ENCODE measurements around the gene DSCAML1. TPM values are rescaled to one million over a fixed set of nuclear protein-coding genes. Genes with fewer than 3 reads are reported as not detected.

DSCAML1 gene
- total and polyA plus RNA-seq, 9 of the 15 experiments (the other 6 are each of a cell fraction or from before 2014, with no cell fraction given) = not detected

GRCh38 chr11:117781627-117782026 lies 15.4 kb downstream of the DSCAML1 start:
- 0% methylated on average over 3 of the region's 4 CpGs for WGBS (ENCODE audit: insufficient coverage, low coverage, missing lambda C conversion rate)
- TF ChIP-seq GTF2A2 (tag; IDR thresholded peaks at IDR 0.05) (no peak), ZNF23 (CRISPR knock-in tag; IDR thresholded peaks at IDR 0.05) (no peak), CEBPB (tag; IDR thresholded peaks at IDR 0.05) (no peak), ELF2 (CRISPR knock-in tag; IDR thresholded peaks at IDR 0.05) (no peak), XRCC4 (IDR thresholded peaks at IDR 0.05; ENCODE audit: extremely low read depth, insufficient read depth, insufficient read length) (no peak), ZNF124 (CRISPR knock-in tag; IDR thresholded peaks at IDR 0.05) (no peak), NFE2 (IDR thresholded peaks at IDR 0.05; ENCODE audit: low read depth) (no peak), FOXJ3 (CRISPR knock-in tag; IDR thresholded peaks at IDR 0.05) (no peak), ILK (tag; IDR thresholded peaks at IDR 0.05; ENCODE audit: borderline replicate concordance, low read depth) (no peak), SLC30A9 (CRISPR knock-in tag; IDR thresholded peaks at IDR 0.05) (no peak), KLF1 (tag; IDR thresholded peaks at IDR 0.05) (no peak), KLF10 (CRISPR knock-in tag; IDR thresholded peaks at IDR 0.05) (no peak), ZNF347 (CRISPR knock-in tag; IDR thresholded peaks at IDR 0.05; ENCODE audit: low read depth) (no peak), ZNF311 (CRISPR knock-in tag; IDR thresholded peaks at IDR 0.05) (no peak), BRD9 (IDR thresholded peaks at IDR 0.05; ENCODE audit: low read depth, partially characterized antibody) (no peak), ID3 (CRISPR knock-in tag; IDR thresholded peaks at IDR 0.05) (no peak), ID3 (tag; IDR thresholded peaks at IDR 0.05) (no peak), KAT8 (IDR thresholded peaks at IDR 0.05; ENCODE audit: low read depth) (no peak), ZNF75A (CRISPR knock-in tag; IDR thresholded peaks at IDR 0.05) (no peak), MEF2D (tag; conservative IDR thresholded peaks at IDR 0.05; ENCODE audit: low read depth) (no peak)
- TF ChIP-seq, protein P1, sequence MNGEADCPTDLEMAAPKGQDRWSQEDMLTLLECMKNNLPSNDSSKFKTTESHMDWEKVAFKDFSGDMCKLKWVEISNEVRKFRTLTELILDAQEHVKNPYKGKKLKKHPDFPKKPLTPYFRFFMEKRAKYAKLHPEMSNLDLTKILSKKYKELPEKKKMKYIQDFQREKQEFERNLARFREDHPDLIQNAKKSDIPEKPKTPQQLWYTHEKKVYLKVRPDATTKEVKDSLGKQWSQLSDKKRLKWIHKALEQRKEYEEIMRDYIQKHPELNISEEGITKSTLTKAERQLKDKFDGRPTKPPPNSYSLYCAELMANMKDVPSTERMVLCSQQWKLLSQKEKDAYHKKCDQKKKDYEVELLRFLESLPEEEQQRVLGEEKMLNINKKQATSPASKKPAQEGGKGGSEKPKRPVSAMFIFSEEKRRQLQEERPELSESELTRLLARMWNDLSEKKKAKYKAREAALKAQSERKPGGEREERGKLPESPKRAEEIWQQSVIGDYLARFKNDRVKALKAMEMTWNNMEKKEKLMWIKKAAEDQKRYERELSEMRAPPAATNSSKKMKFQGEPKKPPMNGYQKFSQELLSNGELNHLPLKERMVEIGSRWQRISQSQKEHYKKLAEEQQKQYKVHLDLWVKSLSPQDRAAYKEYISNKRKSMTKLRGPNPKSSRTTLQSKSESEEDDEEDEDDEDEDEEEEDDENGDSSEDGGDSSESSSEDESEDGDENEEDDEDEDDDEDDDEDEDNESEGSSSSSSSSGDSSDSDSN (IDR thresholded peaks at IDR 0.05; ENCODE audit: borderline replicate concordance in 1 of 2, low read depth in 2 of 2, low read length in 2 of 2) = no peak
- H3K9me3 ChIP-seq (replicated peaks; ENCODE audit: control insufficient read depth, insufficient read depth, low read depth, low read length) = no peaks in the 10 kb centered on the region
- H3K27ac ChIP-seq (ENCODE audit: extremely low read depth, low read depth, low read length) = no peak overlapping the region
- peaks cover 34 to 81% of the 10 kb centered on the region in 2 experiments for H3K27me3 ChIP-seq (ENCODE audit: control insufficient read depth in 2 of 2, insufficient read depth in 2 of 2, low read length in 2 of 2)
- no TSS peak for BruUV-seq (replicated peaks)
- no peak overlapping the region for H3K9ac ChIP-seq (ENCODE audit: insufficient read depth in 1 of 2, low read depth in 2 of 2, low read length in 2 of 2)
- FAIRE-seq (no peak), DNase-seq (ENCODE audit: extremely low read depth in 1 of 4, low spot score in 3 of 4) (no peak), ATAC-seq (no peak)
- no peaks in the 10 kb centered on the region; the same call in 1 of the 2 replicates for H4K20me1 ChIP-seq (replicated peaks; ENCODE audit: control insufficient read depth, insufficient read depth, low read length)
- H3K4me3 ChIP-seq = no peak overlapping the region
- peaks cover 0 to 4% of the 10 kb centered on the region in 2 experiments; a peak in 1 of 5 replicates for H3K4me1 ChIP-seq (replicated peaks in 1 of 2; ENCODE audit: control insufficient read depth in 2 of 2, insufficient read depth in 2 of 2, low read length in 2 of 2)
- no peak overlapping the region for H2AFZ ChIP-seq (ENCODE audit: low read depth, low read length)
- H3K79me2 ChIP-seq (ENCODE audit: control insufficient read depth, insufficient read depth, low read length) = no peaks in the 10 kb centered on the region
- intact Hi-C loops (cut with micrococcal nuclease) (no loop called here), in situ Hi-C loops (cut with MboI) (no loop called here)
- no peaks in the 10 kb centered on the region for H3K9me1 ChIP-seq (ENCODE audit: control insufficient read depth, insufficient read depth, low read length)
- POLR2A ChIA-PET = no interaction called here
- H3K4me2 ChIP-seq (ENCODE audit: insufficient read depth, low read length) = no peak overlapping the region
- CTCF ChIA-PET (ENCODE audit: low intra/inter-chr PET ratio) = no interaction called here
- no peaks in the 10 kb centered on the region for H3K36me3 ChIP-seq (ENCODE audit: control insufficient read depth, insufficient read depth, low read length)

Data from K562 (cell line).